IPS-18a (cell line): Measurements from ENCODE around the gene BNIP5.

Experiments
- H3K27ac ChIP-seq: one replicate; pipeline ENCODE4 v1.5.1; 2013; ENCODE audit warnings: low read length
- H3K27me3 ChIP-seq: one replicate; pipeline ENCODE4 v1.6.1; 2013; ENCODE audit warnings: mild to moderate bottlenecking, low read length; ENCODE audit not compliant: control insufficient read depth, insufficient read depth
- H3K36me3 ChIP-seq: one replicate; pipeline ENCODE4 v1.6.1; 2013; ENCODE audit warnings: low read depth, low read length; ENCODE audit not compliant: control insufficient read depth
- H3K4me1 ChIP-seq: one replicate; pipeline ENCODE4 v1.6.1; 2013; ENCODE audit warnings: low read depth, low read length; ENCODE audit not compliant: control insufficient read depth
- H3K4me3 ChIP-seq: one replicate; pipeline ENCODE4 v1.5.1; 2013; ENCODE audit warnings: low read length
- H3K9ac ChIP-seq: one replicate; pipeline ENCODE4 v1.6.1; 2013; ENCODE audit warnings: mild to moderate bottlenecking, low read length, moderate library complexity
- H3K9me3 ChIP-seq: one replicate; pipeline ENCODE4 v1.6.1; 2013; ENCODE audit warnings: low read depth, low read length; ENCODE audit not compliant: control insufficient read depth

The BNIP5 gene

GRCh38 chr6:36315921-36316320, 20.8 kb downstream of the BNIP5 start:
- Histone ChIP-seq H3K4me1 (peaks cover 12% of the 10 kb centered on the region), H3K9me3 (no peaks in the 10 kb centered on the region), H3K27me3 (no peaks in the 10 kb centered on the region), H3K4me3 (no peak overlapping the region), H3K36me3 (no peaks in the 10 kb centered on the region), H3K9ac (no peak overlapping the region), H3K27ac (no peak overlapping the region)

- no peaks in the 10 kb centered on the region for H3K9me3 ChIP-seq
- peaks cover 8% of the 10 kb centered on the region for H3K4me1 ChIP-seq
- H3K27ac ChIP-seq = no peak overlapping the region
- no peak overlapping the region for H3K9ac ChIP-seq
- no peaks in the 10 kb centered on the region for H3K36me3 ChIP-seq
- no peaks in the 10 kb centered on the region for H3K27me3 ChIP-seq
- no peak overlapping the region for H3K4me3 ChIP-seq
Observed at GRCh38 chr6:36314221-36315014, 22.3 kb downstream of the BNIP5 start.

GRCh38 chr6:36313649-36313936, 23.1 kb downstream of the BNIP5 start:
- Histone ChIP-seq H3K27me3 (no peaks in the 10 kb centered on the region), H3K4me1 (peaks cover 8% of the 10 kb centered on the region), H3K4me3 (no peak overlapping the region), H3K36me3 (no peaks in the 10 kb centered on the region), H3K27ac (no peak overlapping the region), H3K9me3 (no peaks in the 10 kb centered on the region), H3K9ac (no peak overlapping the region)

GRCh38 chr6:36312854-36313648, 23.6 kb downstream of the BNIP5 start:
- H3K4me1 ChIP-seq = peaks cover 8% of the 10 kb centered on the region
- no peak overlapping the region for H3K4me3 ChIP-seq
- no peaks in the 10 kb centered on the region for H3K36me3 ChIP-seq
- no peak overlapping the region for H3K9ac ChIP-seq
- H3K9me3 ChIP-seq = no peaks in the 10 kb centered on the region
- H3K27me3 ChIP-seq = no peaks in the 10 kb centered on the region
- no peak overlapping the region for H3K27ac ChIP-seq

GRCh38 chr6:36309900-36310299, 26.8 kb downstream of the BNIP5 start:
- H3K27me3 ChIP-seq = no peaks in the 10 kb centered on the region
- no peaks in the 10 kb centered on the region for H3K9me3 ChIP-seq
- H3K27ac ChIP-seq = no peak overlapping the region
- H3K4me3 ChIP-seq = no peak overlapping the region
- H3K36me3 ChIP-seq = no peaks in the 10 kb centered on the region
- H3K4me1 ChIP-seq = peaks cover 15% of the 10 kb centered on the region
- H3K9ac ChIP-seq = no peak overlapping the region

- H3K27me3 ChIP-seq = no peaks in the 10 kb centered on the region
- H3K9ac ChIP-seq = no peak overlapping the region
- no peak overlapping the region for H3K4me3 ChIP-seq
- H3K9me3 ChIP-seq = no peaks in the 10 kb centered on the region
- no peak overlapping the region for H3K27ac ChIP-seq
- no peaks in the 10 kb centered on the region for H3K36me3 ChIP-seq
- H3K4me1 ChIP-seq = peaks cover 15% of the 10 kb centered on the region
Observed at GRCh38 chr6:36309203-36309602, 27.5 kb downstream of the BNIP5 start.

GRCh38 chr6:36308514-36308913, 28.2 kb downstream of the BNIP5 start:
- no peaks in the 10 kb centered on the region for H3K9me3 ChIP-seq
- no peak overlapping the region for H3K27ac ChIP-seq
- H3K4me1 ChIP-seq = peaks cover 10% of the 10 kb centered on the region
- no peaks in the 10 kb centered on the region for H3K27me3 ChIP-seq
- no peak overlapping the region for H3K4me3 ChIP-seq
- H3K36me3 ChIP-seq = no peaks in the 10 kb centered on the region
- H3K9ac ChIP-seq = no peak overlapping the region

- H3K9ac ChIP-seq = no peak overlapping the region
- no peaks in the 10 kb centered on the region for H3K27me3 ChIP-seq
- peaks cover 6% of the 10 kb centered on the region for H3K4me1 ChIP-seq
- H3K27ac ChIP-seq = no peak overlapping the region
- H3K9me3 ChIP-seq = no peaks in the 10 kb centered on the region
- H3K4me3 ChIP-seq = no peak overlapping the region
- H3K36me3 ChIP-seq = no peaks in the 10 kb centered on the region
Observed at GRCh38 chr6:36306375-36306774, 30.3 kb downstream of the BNIP5 start.

GRCh38 chr6:36305885-36306284, 30.8 kb downstream of the BNIP5 start:
- H3K27me3 ChIP-seq = no peaks in the 10 kb centered on the region
- no peak overlapping the region for H3K27ac ChIP-seq
- H3K36me3 ChIP-seq = no peaks in the 10 kb centered on the region
- no peaks in the 10 kb centered on the region for H3K9me3 ChIP-seq
- no peak overlapping the region for H3K9ac ChIP-seq
- H3K4me3 ChIP-seq = no peak overlapping the region
- peaks cover 6% of the 10 kb centered on the region for H3K4me1 ChIP-seq

- Histone ChIP-seq H3K9ac (no peak overlapping the region), H3K4me3 (no peak overlapping the region)
Observed at GRCh38 chr6:36302227-36302976, 34.3 kb downstream of the BNIP5 start.

GRCh38 chr6:36301781-36302180, 34.9 kb downstream of the BNIP5 start:
- H3K27me3 ChIP-seq = no peaks in the 10 kb centered on the region
- H3K27ac ChIP-seq = no peak overlapping the region
- no peak overlapping the region for H3K4me3 ChIP-seq

More at GRCh38 chr6:36302227-36302976, 34.3 kb downstream of the BNIP5 start:
- Histone ChIP-seq H3K27ac (no peak overlapping the region), H3K36me3 (no peaks in the 10 kb centered on the region), H3K4me1 (peaks cover 6% of the 10 kb centered on the region), H3K27me3 (no peaks in the 10 kb centered on the region), H3K9me3 (no peaks in the 10 kb centered on the region)

More at GRCh38 chr6:36301781-36302180, 34.9 kb downstream of the BNIP5 start:
- H3K9ac ChIP-seq = no peak overlapping the region
- peaks cover 6% of the 10 kb centered on the region for H3K4me1 ChIP-seq
- no peaks in the 10 kb centered on the region for H3K36me3 ChIP-seq
- no peaks in the 10 kb centered on the region for H3K9me3 ChIP-seq
